ENCODE measurements around the gene SRD5A3.

DNA sequence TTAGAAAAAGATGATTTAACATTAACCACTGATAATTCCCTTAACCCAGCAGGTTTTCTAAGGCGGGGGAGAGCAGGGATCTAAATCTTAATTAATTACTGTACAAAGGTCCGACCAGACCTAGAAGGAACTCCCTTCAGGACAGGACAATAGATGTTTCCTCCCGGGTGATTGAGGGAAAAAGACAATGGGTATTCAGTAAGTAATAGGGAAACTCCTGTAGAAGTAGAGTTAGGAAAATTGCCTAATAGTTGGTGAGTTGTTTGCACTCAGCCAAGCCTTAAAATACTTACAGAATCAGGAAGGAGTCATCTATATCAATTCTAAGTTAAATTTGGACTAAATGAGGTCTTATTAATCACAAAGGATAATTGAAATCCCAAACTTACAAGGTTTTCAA, 5.8 kb upstream of the SRD5A3 start:
- TF ChIP-seq, protein P1, sequence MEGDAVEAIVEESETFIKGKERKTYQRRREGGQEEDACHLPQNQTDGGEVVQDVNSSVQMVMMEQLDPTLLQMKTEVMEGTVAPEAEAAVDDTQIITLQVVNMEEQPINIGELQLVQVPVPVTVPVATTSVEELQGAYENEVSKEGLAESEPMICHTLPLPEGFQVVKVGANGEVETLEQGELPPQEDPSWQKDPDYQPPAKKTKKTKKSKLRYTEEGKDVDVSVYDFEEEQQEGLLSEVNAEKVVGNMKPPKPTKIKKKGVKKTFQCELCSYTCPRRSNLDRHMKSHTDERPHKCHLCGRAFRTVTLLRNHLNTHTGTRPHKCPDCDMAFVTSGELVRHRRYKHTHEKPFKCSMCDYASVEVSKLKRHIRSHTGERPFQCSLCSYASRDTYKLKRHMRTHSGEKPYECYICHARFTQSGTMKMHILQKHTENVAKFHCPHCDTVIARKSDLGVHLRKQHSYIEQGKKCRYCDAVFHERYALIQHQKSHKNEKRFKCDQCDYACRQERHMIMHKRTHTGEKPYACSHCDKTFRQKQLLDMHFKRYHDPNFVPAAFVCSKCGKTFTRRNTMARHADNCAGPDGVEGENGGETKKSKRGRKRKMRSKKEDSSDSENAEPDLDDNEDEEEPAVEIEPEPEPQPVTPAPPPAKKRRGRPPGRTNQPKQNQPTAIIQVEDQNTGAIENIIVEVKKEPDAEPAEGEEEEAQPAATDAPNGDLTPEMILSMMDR (conservative IDR thresholded peaks at IDR 0.05): no peak
- TF ChIP-seq ZFX (IDR thresholded peaks at IDR 0.05): no peak

Measured in C4-2B (cell line).